Endothelial cell of umbilical vein (primary cell): ENCODE results near the gene BCOR. TPM values are rescaled to one million over a fixed set of nuclear protein-coding genes. Genes with fewer than 3 reads are reported as not detected.

Experiments used
- BruUV-seq: library from RNA; stranded (reverse); fragments of 400-500 nt; replicated peaks from 2 replicates; lab custom pipeline; 2021; lab: Mats Ljungman, UMichigan
- CTCF ChIA-PET: fragments of 300-600, 350-600 bp; sonication (Branson Sonifier 250); formaldehyde crosslinking; loops from one replicate; lab custom pipeline; 2021; ENCODE audit warnings: antibody characterized with exemption, inconsistent platforms; lab: Charles Lee
- POLR2A ChIA-PET: fragments of 300-600, 350-600 bp; sonication (Branson Sonifier 250); formaldehyde crosslinking; loops from one replicate; lab custom pipeline; 2021; ENCODE audit warnings: antibody characterized with exemption, inconsistent platforms; lab: Charles Lee
- DNase-seq: peaks from one replicate; pipeline ENCODE4 v3.0.0-alpha.2; 2011; ENCODE audit warnings: low read depth, low spot score
- FAIRE-seq: peaks from 2 replicates; lab custom pipeline; 2011; peaks lifted over from hg19 to GRCh38; lab: Jason Lieb, UNC
- H2AFZ ChIP-seq: 2 replicates; pipeline ENCODE4 v1.6.0; 2012; ENCODE audit warnings: low read depth, low read length, control low read depth, inconsistent platforms
- H3K27ac ChIP-seq: 2 replicates; pipeline ENCODE4 v1.5.1; 2011; ENCODE audit warnings: low read depth, mild to moderate bottlenecking, control low read depth, low read length, moderate library complexity; ENCODE audit not compliant: insufficient read depth
- H3K27me3 ChIP-seq, 2 experiments: 2 replicates each; pipeline versions ENCODE4 v1.6.0 to v1.6.1; 2011; ENCODE audit warnings: low read length in 2 of 2, mixed read lengths in 1 of 2; ENCODE audit not compliant: control insufficient read depth in 2 of 2, insufficient read depth in 2 of 2
- H3K36me3 ChIP-seq, 2 experiments: 2 replicates in 1 of 2; 3 replicates in 1 of 2; pipeline ENCODE4 v1.5.1; 2011; ENCODE audit warnings: low read length in 2 of 2, mild to moderate bottlenecking in 1 of 2, moderate library complexity in 1 of 2; ENCODE audit not compliant: control insufficient read depth in 2 of 2, insufficient read depth in 2 of 2; ENCODE audit errors: extremely low read depth in 1 of 2
- H3K4me1 ChIP-seq: 3 replicates; pipeline ENCODE4 v1.5.1; 2011; ENCODE audit warnings: mild to moderate bottlenecking, low read length; ENCODE audit not compliant: control insufficient read depth, insufficient read depth; ENCODE audit errors: extremely low read depth
- H3K4me2 ChIP-seq: 2 replicates; pipeline ENCODE4 v1.6.1; 2011; ENCODE audit warnings: low read length, control low read depth, mixed read lengths; ENCODE audit not compliant: insufficient read depth
- H3K4me3 ChIP-seq, 3 experiments: fragments of 200-600 bp in 1 of 3; sonication (generic), shearing (Covaris generic) in 1 of 3; replicated peaks in 1 of 3; 2 replicates each; pipeline ENCODE4 v1.5.1; 2011 to 2016; ENCODE audit warnings: control low read depth in 3 of 3, low read length in 3 of 3, mild to moderate bottlenecking in 2 of 3, inconsistent platforms in 1 of 3, low read depth in 1 of 3, moderate library complexity in 1 of 3; ENCODE audit not compliant: insufficient read depth in 1 of 3
- H3K79me2 ChIP-seq: 2 replicates; pipeline ENCODE4 v1.6.0; 2012; ENCODE audit warnings: low read length, inconsistent platforms; ENCODE audit not compliant: control insufficient read depth, insufficient read depth
- H3K9ac ChIP-seq: replicated peaks from 2 replicates; pipeline ENCODE3; 2011; ENCODE audit warnings: low read length, control low read depth; ENCODE audit not compliant: insufficient read depth; ENCODE audit errors: extremely low read depth
- H3K9me1 ChIP-seq: replicated peaks from 3 replicates; pipeline ENCODE4 v1.6.0; 2011; ENCODE audit warnings: mild to moderate bottlenecking, low read length; ENCODE audit not compliant: control insufficient read depth, insufficient read depth; ENCODE audit errors: extremely low read depth
- H3K9me3 ChIP-seq: replicated peaks from 2 replicates; pipeline ENCODE4 v1.5.1; 2012; ENCODE audit warnings: low read length, inconsistent platforms; ENCODE audit not compliant: control insufficient read depth, insufficient read depth
- H4K20me1 ChIP-seq: replicated peaks from 2 replicates; pipeline ENCODE3; 2011; ENCODE audit warnings: mild to moderate bottlenecking, low read length; ENCODE audit not compliant: control insufficient read depth, insufficient read depth; ENCODE audit errors: extremely low read depth
- CTCF ChIP-seq, 2 donors: IDR thresholded peaks; 1 replicate in 1 of 2; 2 replicates in 1 of 2; pipeline ENCODE4 v1.5.1; 2011; ENCODE audit warnings: low read length in 2 of 2, mild to moderate bottlenecking in 2 of 2, moderate library complexity in 2 of 2, control low read depth in 1 of 2, inconsistent platforms in 1 of 2, low read depth in 1 of 2; ENCODE audit not compliant: insufficient read depth in 1 of 2; ENCODE audit errors: extremely low read depth in 1 of 2
- EZH2 ChIP-seq: IDR thresholded peaks from 2 replicates; pipeline ENCODE4 v1.6.1; 2012; ENCODE audit warnings: borderline replicate concordance, low read depth, mild to moderate bottlenecking, moderate library complexity, low read length, inconsistent platforms; ENCODE audit not compliant: severe bottlenecking
- FOS ChIP-seq: IDR thresholded peaks from 2 replicates; pipeline ENCODE4 v1.6.1; 2011; ENCODE audit warnings: mild to moderate bottlenecking, low read length, moderate library complexity, borderline replicate concordance; ENCODE audit not compliant: insufficient read depth
- JUN ChIP-seq: IDR thresholded peaks from 2 replicates; pipeline ENCODE4 v1.6.1; 2011; ENCODE audit warnings: borderline replicate concordance, low read depth; ENCODE audit not compliant: insufficient read length, insufficient read depth
- MAX ChIP-seq: IDR thresholded peaks from 2 replicates; pipeline ENCODE4 v1.6.1; 2011; ENCODE audit not compliant: insufficient read depth, insufficient read length
- POLR2A ChIP-seq: IDR thresholded peaks from 2 replicates; pipeline ENCODE4 v1.6.1; 2012; ENCODE audit warnings: low read depth, mild to moderate bottlenecking, control low read depth, low read length
- POLR2AphosphoS5 ChIP-seq: IDR thresholded peaks from 2 replicates; pipeline ENCODE4 v1.6.1; 2012; ENCODE audit warnings: low read depth, mild to moderate bottlenecking, control low read depth, low read length, moderate library complexity; ENCODE audit not compliant: insufficient read depth
- dilution Hi-C: fragments of 300-500 bp; cut with MboI; formaldehyde crosslinking; loops from one replicate; pipeline ENCODE4 v1.15.0; 2019; ENCODE audit warnings: low sequenced_read_pairs; ENCODE audit not compliant: extremely low pct_ligation_motif_present
- intact Hi-C: fragments of 100-400 bp; cut with micrococcal nuclease; formaldehyde crosslinking; loops from one replicate; pipeline ENCODE4 v1.10.0; 2022
- polyA plus RNA-seq, 4 experiments: library from polyadenylated mRNA; depleted of rRNA in 3 of 4; stranded (reverse) in 3 of 4; unstranded in 1 of 4; fragments of >200 nt; gene quantifications; 2 replicates each; pipeline versions ENCODE4 v1.2.1 to v1.2.3, GENCODE V29; 2011 to 2012; ENCODE audit warnings: missing spikeins in 1 of 4
- total RNA-seq: library from RNA; stranded (reverse); gene quantifications from 2 replicates; pipeline ENCODE4 v1.2.3, GENCODE V29; 2021

The BCOR gene
- total and polyA plus RNA-seq, 2 donors (not counting 3 experiments of a cell fraction or from before 2014, with no cell fraction given): 10.1 to 24.2 TPM

- no peak overlapping the region for H3K4me3 ChIP-seq
- ChIA-PET CTCF (no interaction called here), POLR2A (no interaction called here)
- H3K36me3 ChIP-seq: no peaks in the 10 kb centered on the region
- dilution Hi-C loops: no loop called here
- no peaks in the 10 kb centered on the region for H3K9me1 ChIP-seq
- no peak overlapping the region for H3K27ac ChIP-seq
- H3K9me3 ChIP-seq: no peaks in the 10 kb centered on the region
- H4K20me1 ChIP-seq: no peaks in the 10 kb centered on the region
- H3K9ac ChIP-seq: no peak overlapping the region
- no peak overlapping the region for H2AFZ ChIP-seq
- TF ChIP-seq POLR2A (no peak), POLR2AphosphoS5 (no peak), JUN (no peak), EZH2 (no peak), FOS (no peak)
- intact Hi-C loops: no loop called here
- no peak overlapping the region for H3K4me2 ChIP-seq
- DNase-seq (no peak), FAIRE-seq (no peak)
- no peaks in the 10 kb centered on the region for H3K79me2 ChIP-seq
- H3K27me3 ChIP-seq: no peaks in the 10 kb centered on the region
- no peaks in the 10 kb centered on the region for H3K4me1 ChIP-seq
- BruUV-seq: no TSS peak
Observed at GRCh38 chrX:40116925-40117324, 19.2 kb upstream of the BCOR start.

- FAIRE-seq: no peak
- Histone ChIP-seq H4K20me1 (no peaks in the 10 kb centered on the region), H3K27me3 (no peaks in the 10 kb centered on the region), H3K4me3 (no peak overlapping the region), H3K27ac (no peak overlapping the region), H3K9me3 (no peaks in the 10 kb centered on the region), H2AFZ (no peak overlapping the region), H3K9me1 (no peaks in the 10 kb centered on the region), H3K4me1 (peaks cover 3% of the 10 kb centered on the region), H3K4me2 (no peak overlapping the region), H3K79me2 (no peaks in the 10 kb centered on the region), H3K9ac (no peak overlapping the region), H3K36me3 (no peaks in the 10 kb centered on the region)
- TF ChIP-seq MAX (no peak), POLR2A (no peak), JUN (no peak), CTCF (IDR thresholded peaks at IDR 0.05; ENCODE audit: extremely low read depth in 1 of 2, insufficient read depth in 1 of 2, low read depth in 1 of 2, low read length in 2 of 2) (no peak)
- intact Hi-C loops: no loop called here
- dilution Hi-C loops: no loop called here
- ChIA-PET POLR2A (no interaction called here), CTCF (interaction anchor here (0.7 kb wide), 1 partner anchor 170 kb away, joined by 3 read pairs; no protein-coding TSS in a partner anchor)
- no peak for DNase-seq
- BruUV-seq: no TSS peak
Observed at GRCh38 chrX:40112996-40113395, 15.2 kb upstream of the BCOR start.
